DOHH2 (cell line): ENCODE results near the gene COP1.
"Not testable (repeated sequence)": the region's sequence is repeated elsewhere in the genome, so short reads cannot be mapped to it uniquely, and the experiment has no call there.

Experiments used
- H3F3A ChIP-seq: fragments of 200-600 bp; sonication (generic), shearing (Covaris generic); 2 replicates; pipeline ENCODE4 v1.6.0; 2016; ENCODE audit warnings: antibody characterized with exemption, mild to moderate bottlenecking; ENCODE audit not compliant: control insufficient read depth, insufficient read depth
- H3K27ac ChIP-seq: fragments of 200-600 bp; sonication (generic); 2 replicates; pipeline ENCODE4 v1.5.1; 2014; ENCODE audit warnings: low read depth, mild to moderate bottlenecking, low read length, moderate library complexity
- H3K27me3 ChIP-seq: fragments of 200-600 bp; sonication (generic); 2 replicates; pipeline ENCODE4 v1.6.1; 2014; ENCODE audit warnings: mild to moderate bottlenecking, low read length, mixed read lengths; ENCODE audit not compliant: control insufficient read depth
- H3K36me3 ChIP-seq: fragments of 200-600 bp; sonication (generic); 2 replicates; pipeline ENCODE4 v1.6.1; 2014; ENCODE audit warnings: mild to moderate bottlenecking, low read length, moderate library complexity, mixed read lengths; ENCODE audit not compliant: control insufficient read depth
- H3K4me1 ChIP-seq: fragments of 200-600 bp; sonication (generic); 2 replicates; pipeline ENCODE4 v1.6.1; 2014; ENCODE audit warnings: mild to moderate bottlenecking, low read length, mixed read lengths; ENCODE audit not compliant: control insufficient read depth
- H3K4me2 ChIP-seq: fragments of 200-600 bp; sonication (generic); 2 replicates; pipeline ENCODE4 v1.6.0; 2014; ENCODE audit warnings: mild to moderate bottlenecking, low read length, moderate library complexity
- H3K4me3 ChIP-seq: fragments of 200-600 bp; sonication (generic); 2 replicates; pipeline ENCODE4 v1.5.1; 2014; ENCODE audit warnings: mild to moderate bottlenecking, low read length, mixed read lengths
- H3K79me2 ChIP-seq: fragments of 200-600 bp; sonication (generic); 2 replicates; pipeline ENCODE4 v1.6.1; 2014; ENCODE audit warnings: mild to moderate bottlenecking, low read length, mixed read lengths; ENCODE audit not compliant: control insufficient read depth
- H3K9me2 ChIP-seq: fragments of 200-600 bp; sonication (generic); replicated peaks from 2 replicates; pipeline ENCODE4 v1.6.1; 2014; ENCODE audit warnings: mild to moderate bottlenecking, low read length, mixed read lengths; ENCODE audit not compliant: control insufficient read depth
- H3K9me3 ChIP-seq: fragments of 200-600 bp; sonication (generic); 2 replicates; pipeline ENCODE4 v1.6.1; 2014; ENCODE audit warnings: antibody characterized with exemption, low read length, mixed read lengths; ENCODE audit not compliant: control insufficient read depth, insufficient read depth
- H4K20me1 ChIP-seq: fragments of 200-600 bp; sonication (generic); 2 replicates; pipeline ENCODE4 v1.6.0; 2014; ENCODE audit warnings: low read depth, mild to moderate bottlenecking, antibody characterized with exemption, low read length, moderate library complexity; ENCODE audit not compliant: control insufficient read depth, insufficient read depth
- CTCF ChIP-seq: fragments of 200-600 bp; sonication (generic); IDR thresholded peaks from one replicate; pipeline ENCODE4 v1.5.1; 2014; ENCODE audit warnings: antibody characterized with exemption, mild to moderate bottlenecking, low read depth, low read length; ENCODE audit not compliant: poor library complexity, severe bottlenecking
- EZH2phosphoT487 ChIP-seq: fragments of 200-600 bp; sonication (generic); IDR thresholded peaks from 2 replicates; pipeline ENCODE4 v1.6.1; 2017; ENCODE audit warnings: borderline replicate concordance, mild to moderate bottlenecking, antibody characterized with exemption, low read length, moderate library complexity, mixed read lengths

The COP1 gene

GRCh38 chr1:176208034-176208433, 948 bp upstream of the COP1 start:
- H3K27ac ChIP-seq: peak overlapping the region; percentile 86
- H3K4me3 ChIP-seq: peak overlapping the region; percentile 96
- peak overlapping the region; percentile 80 for H3K4me2 ChIP-seq
- peaks cover 21% of the 10 kb centered on the region for H3K36me3 ChIP-seq
- H3K9me3 ChIP-seq: no peaks in the 10 kb centered on the region
- no peaks in the 10 kb centered on the region for H3K27me3 ChIP-seq
- 0 out of 2 replicates have a peak, but pooled peaks cover 4% of the 10 kb centered on the region for H3F3A ChIP-seq
- peaks cover 53% of the 10 kb centered on the region for H3K79me2 ChIP-seq
- TF ChIP-seq EZH2phosphoT487 (no peak), CTCF (no peak)
- peaks cover 33% of the 10 kb centered on the region for H3K4me1 ChIP-seq
- H3K9me2 ChIP-seq: no peaks in the 10 kb centered on the region
- peaks cover 15% of the 10 kb centered on the region for H4K20me1 ChIP-seq

- Histone ChIP-seq H3K9me2 (no peaks in the 10 kb centered on the region), H3K27ac (peak overlapping the region; percentile 86), H3K36me3 (peaks cover 27% of the 10 kb centered on the region), H3K9me3 (no peaks in the 10 kb centered on the region), H3K4me3 (peak overlapping the region; percentile 96), H3F3A (0 out of 2 replicates have a peak, but pooled peaks cover 4% of the 10 kb centered on the region), H3K27me3 (no peaks in the 10 kb centered on the region), H3K4me1 (peaks cover 44% of the 10 kb centered on the region), H3K79me2 (peaks cover 70% of the 10 kb centered on the region), H3K4me2 (peak overlapping the region; percentile 94), H4K20me1 (peaks cover 21% of the 10 kb centered on the region)
- TF ChIP-seq EZH2phosphoT487 (no peak), CTCF (no peak)
Observed at GRCh38 chr1:176206006-176206960, 803 bp downstream of the COP1 start.

GRCh38 chr1:176205332-176205914, 1.7 kb downstream of the COP1 start:
- Histone ChIP-seq H3K27me3 (no peaks in the 10 kb centered on the region), H3K4me3 (peak overlapping the region; percentile 96), H3K27ac (peak overlapping the region; percentile 86), H3K9me3 (no peaks in the 10 kb centered on the region), H3K79me2 (peaks cover 79% of the 10 kb centered on the region), H4K20me1 (peaks cover 21% of the 10 kb centered on the region), H3F3A (no peaks in the 10 kb centered on the region), H3K9me2 (no peaks in the 10 kb centered on the region), H3K4me2 (peak overlapping the region; percentile 94), H3K4me1 (peaks cover 50% of the 10 kb centered on the region), H3K36me3 (peaks cover 27% of the 10 kb centered on the region)
- TF ChIP-seq CTCF (no peak), EZH2phosphoT487 (no peak)

GRCh38 chr1:176204655-176205054, 2.4 kb downstream of the COP1 start:
- H3K4me2 ChIP-seq: peak overlapping the region; percentile 94
- H4K20me1 ChIP-seq: peaks cover 21% of the 10 kb centered on the region
- not testable (repeated sequence) for H3K27ac ChIP-seq

More at GRCh38 chr1:176204655-176205054, 2.4 kb downstream of the COP1 start:
- Histone ChIP-seq H3K79me2 (peaks cover 87% of the 10 kb centered on the region), H3K4me1 (peaks cover 58% of the 10 kb centered on the region), H3K4me3 (peak overlapping the region; percentile 96), H3K36me3 (peaks cover 35% of the 10 kb centered on the region)
- not testable (repeated sequence) for H3K9me3 ChIP-seq, H3K27me3 ChIP-seq, H3K9me2 ChIP-seq, H3F3A ChIP-seq
